DMS153 treated with DMSO at 0.1 percent for 48 hours (cell line): ENCODE measurements around the gene C16orf46.

Experiments used
- DNase-seq: peaks from one replicate; lab custom pipeline; 2025; ENCODE audit not compliant: unreplicated experiment; lab: John Stamatoyannopoulos, UW

The C16orf46 gene

DNA sequence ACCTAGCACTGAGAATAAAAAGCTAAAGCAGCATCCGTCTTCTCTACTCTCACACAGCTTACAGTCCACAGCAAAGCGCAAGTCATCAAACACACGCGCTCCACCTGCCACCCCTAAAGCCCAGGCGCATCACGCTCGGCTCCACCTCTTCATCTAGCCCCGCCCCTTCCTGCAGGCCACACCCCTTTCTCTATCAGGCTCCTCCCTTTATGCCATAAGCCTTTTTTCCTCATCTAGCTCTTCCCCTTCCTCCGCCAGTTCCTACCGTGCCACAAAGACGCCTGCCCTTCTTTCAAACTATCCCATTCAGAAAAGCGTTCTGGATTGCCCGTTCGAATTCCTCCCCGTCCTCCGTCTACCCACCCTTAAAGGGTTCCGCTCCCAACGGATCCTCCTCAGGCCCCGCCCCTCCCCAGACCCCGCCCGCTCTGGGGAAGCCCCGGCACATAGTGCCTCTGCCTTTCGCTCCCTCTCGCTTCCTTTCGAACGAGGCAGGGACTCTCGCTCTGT, 417 bp downstream of the C16orf46 start:
- peak; percentile 90 for DNase-seq

DNA sequence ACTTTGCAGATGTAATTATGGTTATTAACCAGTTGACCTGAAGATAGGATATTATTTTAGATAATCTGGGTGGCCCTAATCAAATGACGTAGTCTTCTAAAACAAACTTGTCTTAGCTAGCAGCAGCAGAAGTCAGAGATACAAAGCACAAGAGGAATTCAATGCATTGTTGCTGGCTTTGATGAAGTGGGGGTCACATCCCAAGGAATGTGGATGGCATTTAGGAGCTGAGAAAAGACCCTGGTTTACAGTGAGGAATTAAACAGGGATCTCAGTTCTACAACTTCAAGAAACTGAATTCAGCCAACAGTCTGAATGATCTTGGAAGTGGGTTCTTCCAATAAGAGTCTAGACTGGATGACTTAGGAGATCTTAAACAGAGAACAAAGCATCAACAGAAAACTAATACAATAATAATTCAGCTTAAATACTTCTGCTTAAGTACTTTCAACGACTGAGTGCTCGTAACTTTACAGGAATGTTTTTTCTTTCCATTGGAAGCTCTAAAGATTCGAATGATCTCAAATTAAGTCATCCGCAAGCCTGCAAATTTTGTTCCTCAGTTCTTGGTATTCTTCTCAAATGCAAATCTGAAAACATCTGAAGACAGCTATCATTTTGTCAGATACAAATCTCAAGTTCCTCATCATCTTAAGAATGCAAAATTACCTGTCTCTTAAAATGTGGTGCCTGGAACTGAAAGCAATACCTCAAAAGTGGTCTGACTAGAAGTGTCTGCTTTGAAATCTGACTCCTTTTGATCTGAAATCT, 3.3 kb downstream of the C16orf46 start:
- no peak for DNase-seq

DNA sequence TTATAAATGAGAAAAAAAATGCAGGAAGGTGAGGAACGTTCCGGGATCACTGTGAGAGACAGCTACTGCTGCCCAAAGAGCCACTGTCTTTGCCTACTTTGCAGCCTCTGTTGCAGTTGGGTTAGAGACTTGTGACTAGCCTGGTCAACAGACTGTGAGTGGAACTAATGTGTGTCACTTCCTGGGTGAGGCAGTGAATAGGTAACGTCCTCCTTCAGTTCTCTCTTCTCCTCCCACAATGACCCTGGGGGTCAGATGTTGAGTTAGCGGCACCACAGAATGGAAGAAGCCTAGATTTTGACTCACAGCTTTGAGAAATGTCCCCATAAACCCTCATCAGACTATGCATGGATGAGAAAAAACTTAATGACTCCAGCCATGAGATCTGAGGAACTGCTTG, 5.2 kb downstream of the C16orf46 start:
- no peak for DNase-seq

DNA sequence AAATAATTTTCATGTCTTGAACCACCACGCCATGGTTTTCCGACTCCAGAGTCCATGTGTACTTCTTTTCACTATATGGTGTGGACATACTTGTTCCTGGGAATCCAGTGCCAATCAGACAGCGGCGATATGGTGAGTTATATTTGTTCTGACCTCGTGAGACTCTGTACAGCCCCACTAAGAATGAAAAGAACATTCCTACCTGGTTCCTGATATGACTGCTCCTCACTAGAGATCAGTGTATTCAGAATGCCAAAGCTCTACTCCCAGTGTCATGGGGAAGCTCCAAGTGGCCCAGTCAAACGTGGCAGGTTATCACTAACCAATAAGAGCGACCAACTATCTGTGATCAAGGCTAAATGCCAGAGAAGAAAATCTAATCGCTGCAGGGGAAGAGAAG, 6.1 kb downstream of the C16orf46 start:
- no peak for DNase-seq

DNA sequence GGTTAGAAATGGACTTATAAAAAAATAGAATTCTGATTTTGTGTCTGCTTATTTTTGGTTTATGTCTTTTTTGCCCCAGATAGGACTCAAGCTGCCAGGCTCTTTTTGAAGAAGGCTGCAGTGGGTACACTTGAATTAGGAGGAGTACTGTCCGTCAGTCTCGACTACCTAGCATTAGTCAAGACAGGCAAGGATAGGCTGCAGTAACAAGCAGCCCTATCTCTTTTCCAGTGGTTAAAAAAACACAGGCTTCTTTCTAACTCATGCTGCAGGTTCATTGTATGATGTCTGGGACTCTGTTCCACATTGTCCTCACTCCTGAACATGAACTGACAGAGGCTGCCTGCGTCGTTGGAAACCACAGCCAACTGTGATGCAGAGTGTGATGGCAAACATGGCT, 8.0 kb downstream of the C16orf46 start:
- DNase-seq: no peak

DNA sequence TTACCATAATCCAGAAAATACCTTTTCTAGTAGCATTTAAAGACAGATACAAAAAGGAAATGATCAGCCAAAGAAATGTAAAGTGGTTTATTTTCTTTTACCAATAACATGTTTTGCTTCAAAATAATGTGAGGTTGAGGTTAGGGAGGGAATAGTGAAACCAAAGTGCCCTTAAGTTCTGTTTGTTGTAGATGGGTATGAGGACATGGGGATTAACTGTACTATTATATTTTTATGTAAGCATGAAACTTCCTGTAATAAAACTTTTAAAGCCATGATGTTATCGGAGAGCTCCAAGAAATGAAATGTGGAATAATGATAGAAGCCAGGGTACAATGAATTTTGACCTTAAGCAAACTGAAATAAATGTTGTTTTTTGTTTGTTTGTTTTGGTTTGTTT, 9.9 kb downstream of the C16orf46 start:
- DNase-seq: no peak

DNA sequence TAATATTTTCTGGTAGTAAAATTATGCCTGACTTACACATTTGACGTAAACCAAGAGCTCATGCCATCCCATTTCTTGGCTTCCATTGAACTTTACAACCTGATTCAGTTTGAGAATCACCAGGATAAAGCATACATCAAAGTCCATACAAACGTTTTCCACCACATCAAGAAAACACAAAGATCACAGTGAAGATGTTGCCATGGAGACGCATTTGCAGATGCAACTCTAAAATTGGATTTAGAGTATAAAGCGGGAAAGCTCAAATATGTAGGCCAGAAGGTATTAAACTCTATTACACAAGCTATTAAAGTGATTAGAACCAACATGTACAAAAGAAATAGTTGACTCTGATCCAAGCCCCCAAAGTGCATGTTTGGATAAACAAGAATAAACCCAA, 10.4 kb downstream of the C16orf46 start:
- no peak for DNase-seq

DNA sequence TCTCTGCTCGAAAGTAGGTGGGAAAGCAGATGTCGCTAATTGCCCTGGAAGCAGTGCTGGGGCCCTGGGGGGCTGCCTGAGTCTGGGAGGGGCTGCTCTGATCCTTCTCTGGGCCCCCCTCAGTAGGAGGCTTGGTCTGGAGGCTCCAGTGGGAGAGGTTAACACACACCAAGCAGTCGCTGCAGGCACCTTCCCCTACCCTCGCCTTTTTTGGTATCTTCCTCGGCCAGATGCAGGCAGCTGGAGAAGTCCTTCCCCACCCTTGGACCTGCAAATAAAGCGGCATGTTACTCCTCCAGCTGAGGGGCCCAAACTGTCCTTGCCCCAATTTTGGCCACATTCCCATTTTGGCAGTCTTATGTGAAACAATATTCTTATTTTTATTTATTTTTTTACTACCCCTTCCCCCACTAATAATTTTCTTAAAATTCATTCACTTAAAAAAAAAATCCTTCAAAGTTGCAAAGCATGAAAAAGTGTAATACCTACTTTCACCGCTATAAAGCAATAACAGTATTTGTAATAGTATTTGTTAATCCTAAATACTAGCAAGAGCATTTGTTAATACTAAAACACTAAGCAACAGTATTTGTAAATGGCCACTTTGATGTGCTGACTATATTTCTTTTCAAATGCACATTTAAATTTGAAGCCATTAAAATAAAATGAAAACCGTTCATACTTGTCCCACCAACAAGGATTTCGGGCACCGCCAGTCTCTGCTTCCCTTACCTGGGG, 15.0 kb downstream of the C16orf46 start:
- DNase-seq: no peak

DNA sequence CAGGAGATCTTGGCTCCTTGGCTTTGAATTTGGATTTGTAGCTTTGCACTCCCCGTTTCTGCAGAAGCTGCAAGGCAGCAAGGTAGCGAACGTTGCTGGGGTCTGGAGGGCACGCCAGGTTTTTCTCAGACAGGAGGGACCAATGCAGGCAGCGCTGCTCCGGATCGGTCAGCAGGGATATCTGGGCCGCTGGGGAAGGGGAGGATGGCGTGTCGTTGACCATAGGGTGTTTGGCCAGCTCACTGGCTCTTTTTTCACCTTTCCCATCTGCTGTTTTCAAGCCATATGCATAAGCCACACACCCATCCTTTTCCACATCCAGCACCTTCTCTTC, 15.8 kb downstream of the C16orf46 start:
- no peak for DNase-seq

DNA sequence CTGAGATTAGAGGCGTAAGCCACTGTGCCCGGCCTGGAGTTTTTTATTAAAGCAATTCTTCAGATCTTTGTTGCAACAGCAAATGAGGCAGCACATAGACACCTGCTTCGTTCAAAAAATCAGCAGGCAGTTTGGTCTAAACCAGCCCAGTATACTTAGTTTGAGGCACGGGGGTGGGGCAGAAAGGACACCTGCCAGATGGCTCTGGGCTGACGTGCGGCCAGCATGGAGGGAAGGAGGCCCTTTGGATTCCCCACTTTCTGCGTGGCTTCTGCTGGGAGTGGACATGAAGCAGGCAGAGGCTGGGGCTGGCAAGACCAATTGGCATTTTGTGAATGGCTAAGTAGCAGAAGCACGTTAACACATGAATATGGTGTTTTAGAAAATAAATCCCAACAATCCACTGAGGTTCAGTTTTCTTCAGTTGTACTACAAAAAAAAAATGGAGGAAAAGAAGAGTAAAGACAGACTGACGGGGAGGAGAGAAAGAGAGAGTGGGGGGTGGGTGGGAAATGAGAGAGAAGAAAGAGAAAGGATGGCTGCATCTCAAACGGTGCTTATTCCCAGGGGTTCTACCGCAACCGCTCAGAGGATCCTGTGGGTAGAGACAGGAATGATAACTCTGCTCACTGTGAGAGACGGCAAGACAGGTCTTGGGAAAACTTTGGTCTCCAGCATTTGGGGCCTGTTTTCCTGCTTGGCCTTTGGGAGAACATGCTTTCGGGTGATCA, 16.3 kb downstream of the C16orf46 start:
- no peak for DNase-seq

DNA sequence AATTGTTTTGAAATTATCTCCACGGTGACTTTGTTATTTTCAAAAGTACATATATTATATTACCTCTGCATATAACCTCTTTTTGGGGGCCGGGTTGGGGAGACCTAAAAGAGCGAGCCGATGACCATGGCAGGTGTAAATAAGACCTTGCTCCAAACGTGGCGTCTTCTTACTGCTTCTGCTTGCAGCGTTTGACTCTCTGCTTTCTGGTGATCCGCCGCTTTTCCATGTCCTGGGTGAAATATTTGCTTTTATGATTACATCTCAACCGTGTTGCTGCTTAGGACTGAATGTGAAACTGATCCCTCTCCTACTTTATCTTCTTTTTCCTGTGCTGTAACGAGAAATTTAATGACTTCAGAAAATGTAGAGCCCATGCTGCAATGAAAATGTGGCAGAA, 23.3 kb downstream of the C16orf46 start:
- no peak for DNase-seq

DNA sequence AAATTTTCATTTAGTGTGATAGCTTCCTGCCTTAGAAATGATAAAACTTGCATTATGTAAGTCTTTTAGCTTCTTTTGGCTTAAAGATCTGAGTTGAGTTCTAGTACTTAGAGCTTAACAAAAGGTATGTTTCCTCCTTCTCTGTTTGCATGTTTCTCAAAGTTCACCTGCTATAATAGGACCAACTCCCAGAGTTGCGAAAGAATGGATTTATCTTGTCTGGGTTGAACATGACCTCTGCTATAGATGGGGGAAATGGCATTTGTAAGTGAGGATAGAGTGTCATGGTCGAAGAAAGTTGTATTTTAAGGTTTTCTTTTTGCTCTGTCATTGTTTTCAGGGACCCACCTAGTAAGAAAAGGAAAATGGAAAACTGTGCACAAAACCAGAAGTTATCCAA, 34.2 kb downstream of the C16orf46 start:
- DNase-seq: no peak

DNA sequence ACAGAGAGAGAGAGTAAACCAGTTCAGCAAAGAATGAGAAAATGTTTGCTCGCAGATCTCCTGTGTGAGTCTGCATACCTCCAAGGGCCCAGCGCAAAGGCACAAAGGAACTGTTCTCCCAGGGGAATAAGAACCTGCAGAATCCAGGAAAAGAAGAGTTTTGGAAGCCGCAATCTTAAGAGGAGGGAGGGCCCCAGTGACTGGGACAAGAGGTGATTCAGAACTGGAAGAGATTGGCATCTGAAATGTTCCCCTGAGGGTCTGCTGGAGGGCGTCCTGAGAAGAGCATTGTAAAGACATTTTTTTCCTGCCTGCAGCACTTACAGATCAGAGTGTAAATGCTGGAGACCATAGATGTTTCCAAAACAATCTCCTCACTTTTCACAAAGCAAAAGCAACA, 35.3 kb downstream of the C16orf46 start:
- DNase-seq: no peak

DNA sequence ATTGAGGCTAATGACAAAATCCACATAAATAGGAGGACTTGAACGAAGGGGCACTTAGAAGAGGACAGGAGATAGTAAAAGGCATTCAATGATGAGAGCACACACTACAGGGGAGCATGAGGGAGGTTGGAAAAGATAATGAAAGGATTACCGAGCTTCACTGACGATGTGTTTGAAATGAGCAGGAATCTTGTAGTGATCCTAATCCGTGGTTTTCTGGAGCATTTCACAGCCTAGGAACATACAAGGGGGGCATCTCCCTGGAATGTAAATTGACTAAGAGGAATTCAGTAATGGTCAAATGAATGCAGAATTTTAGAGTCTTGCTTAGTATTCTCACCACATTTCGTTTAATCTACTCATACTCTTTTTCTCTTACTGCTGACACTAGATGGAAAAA, 36.2 kb downstream of the C16orf46 start:
- DNase-seq: no peak

DNA sequence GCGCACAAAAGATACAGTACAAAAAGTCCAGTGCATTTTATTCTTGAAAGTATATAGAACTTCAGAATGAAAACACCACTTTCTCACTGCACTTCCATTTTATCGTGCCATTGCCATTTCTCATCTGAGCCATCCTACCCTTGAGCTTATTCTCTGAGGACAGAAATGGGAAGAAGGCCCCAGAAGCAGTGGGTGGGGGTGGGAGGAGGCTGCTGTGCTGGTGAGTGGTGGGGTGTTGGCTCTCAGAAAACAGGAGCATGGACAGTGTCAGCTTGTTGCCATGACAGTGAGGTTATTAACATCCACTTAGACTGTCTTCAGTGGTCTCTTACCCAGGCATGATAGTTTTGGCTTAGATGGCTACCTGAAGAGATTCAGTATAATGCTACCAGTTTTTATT, 36.9 kb downstream of the C16orf46 start:
- DNase-seq: no peak

DNA sequence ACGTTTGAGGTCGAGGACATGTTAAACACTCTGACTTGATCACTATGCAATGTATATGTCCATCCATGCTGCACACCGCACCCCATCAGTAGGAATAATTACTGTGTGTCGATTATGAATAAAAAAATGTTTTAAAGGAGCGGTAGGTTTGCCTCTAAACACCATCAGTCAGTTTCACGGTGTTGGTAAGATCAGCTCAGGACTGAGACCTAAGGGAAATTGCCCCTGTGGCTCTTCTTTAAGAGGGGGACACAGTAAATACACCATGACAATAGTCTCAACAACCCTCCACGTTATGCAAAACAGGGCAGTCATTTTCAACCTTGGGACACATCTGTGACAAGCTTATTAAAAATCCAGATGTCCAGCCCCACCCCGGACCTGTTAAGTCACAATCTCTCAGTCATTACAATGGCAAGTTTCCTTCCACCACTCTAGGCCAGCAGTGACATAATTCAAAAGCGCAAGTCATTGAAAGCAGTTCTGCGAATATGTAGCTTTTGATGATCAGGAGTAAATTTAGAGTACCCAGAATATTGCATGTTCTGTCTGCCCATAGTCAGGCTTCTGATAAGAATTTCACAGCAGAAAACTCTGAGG, 40.2 kb downstream of the C16orf46 start:
- DNase-seq: no peak

DNA sequence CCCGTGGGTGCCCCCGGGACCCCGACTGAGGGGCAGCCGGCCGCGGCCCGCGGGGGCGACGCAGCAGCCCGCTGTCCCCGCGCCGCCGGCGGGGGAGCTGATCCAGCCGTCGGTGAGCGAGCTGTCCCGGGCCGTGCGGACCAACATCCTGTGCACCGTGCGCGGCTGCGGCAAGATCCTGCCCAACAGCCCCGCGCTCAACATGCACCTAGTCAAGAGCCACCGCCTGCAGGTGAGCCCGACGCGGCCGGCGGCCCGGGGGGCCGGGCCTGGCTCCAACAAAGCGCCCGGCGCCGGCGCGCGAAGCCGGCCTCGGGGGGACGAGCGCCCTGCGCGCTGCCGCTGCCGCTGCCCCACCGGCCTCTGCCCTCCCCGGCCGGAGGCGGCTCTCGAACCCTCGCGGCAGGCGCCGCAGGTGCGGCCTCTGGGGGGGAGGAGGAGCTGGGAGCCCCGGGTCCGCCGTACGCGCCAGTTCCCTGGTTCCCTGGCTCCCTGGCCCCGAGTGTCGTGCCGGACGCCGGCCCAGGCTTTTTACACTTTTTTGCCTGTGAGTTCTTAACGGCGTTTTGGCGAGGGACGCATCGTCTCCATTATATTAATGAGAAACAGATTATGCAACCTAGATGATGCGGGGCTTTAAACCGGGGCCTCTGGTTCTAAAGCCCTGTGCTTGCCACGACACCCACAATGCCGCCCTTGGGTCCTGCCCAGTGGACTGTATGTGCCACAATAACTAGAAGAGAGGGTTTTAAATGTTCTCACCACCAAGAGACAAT, 40.9 kb downstream of the C16orf46 start:
- no peak for DNase-seq

DNA sequence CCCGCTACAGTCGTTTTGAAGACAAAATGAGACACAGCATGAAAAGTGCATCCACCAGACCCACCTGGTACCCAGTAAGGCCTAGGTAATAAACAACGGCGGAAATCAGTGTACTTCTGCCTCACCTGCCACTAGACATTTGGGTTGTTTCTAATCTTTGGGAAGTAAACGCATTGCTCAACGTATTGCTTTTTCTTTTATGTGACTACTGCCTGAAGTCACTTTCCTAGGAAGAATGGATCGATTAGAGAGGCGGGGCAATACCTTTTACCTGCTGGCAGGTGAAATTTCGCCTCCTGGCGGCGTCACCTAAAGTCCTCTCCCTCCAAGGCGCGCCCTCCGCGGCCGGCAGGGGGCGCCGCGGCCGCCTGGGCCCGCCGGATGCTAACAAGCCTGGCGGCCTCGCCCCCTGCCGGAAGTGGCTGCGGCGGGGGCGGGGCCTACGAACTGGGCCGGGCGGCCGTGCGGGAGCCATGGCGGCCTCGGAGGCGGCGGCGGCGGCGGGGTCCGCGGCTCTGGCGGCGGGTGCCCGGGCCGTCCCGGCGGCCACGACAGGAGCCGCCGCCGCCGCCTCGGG, 41.6 kb downstream of the C16orf46 start, which contains the start of gene ATMIN:
TSS of gene ATMIN (plus strand) at position 445 of the 577 bp plus-strand sequence. CDS start at position 474, 29 bp downstream.
- peak; percentile 88 for DNase-seq

DNA sequence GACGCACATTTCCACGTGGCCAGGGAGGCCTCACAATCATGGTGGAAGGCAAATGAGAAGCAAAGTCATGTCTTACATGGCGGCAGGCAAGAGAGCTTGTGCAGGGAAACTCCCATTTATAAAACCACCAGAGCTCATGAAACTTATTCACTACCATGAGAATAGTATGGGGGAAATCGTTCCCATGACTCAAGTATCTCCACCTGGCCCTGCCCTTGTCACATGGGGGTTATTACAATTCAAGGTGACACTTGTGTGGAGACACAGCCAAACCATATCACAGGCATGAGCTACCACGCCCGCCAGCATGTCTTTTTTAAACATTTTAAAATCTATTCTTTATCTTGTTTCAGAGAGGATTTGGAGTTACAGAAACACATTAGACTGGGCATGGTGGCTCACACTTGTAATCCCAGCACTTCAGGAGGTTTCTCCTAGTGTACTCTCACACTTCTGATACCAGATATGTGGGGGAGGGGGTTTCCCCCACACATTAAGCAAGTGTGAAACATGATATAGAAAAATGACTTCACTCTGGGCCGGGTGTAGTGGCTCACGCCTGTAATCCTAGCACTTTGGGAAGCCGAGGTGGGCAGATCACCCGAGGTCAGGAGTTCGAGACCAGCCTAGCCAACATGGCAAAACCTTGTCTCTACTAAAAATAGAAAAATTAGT, 47.0 kb downstream of the C16orf46 start:
- no peak for DNase-seq

DNA sequence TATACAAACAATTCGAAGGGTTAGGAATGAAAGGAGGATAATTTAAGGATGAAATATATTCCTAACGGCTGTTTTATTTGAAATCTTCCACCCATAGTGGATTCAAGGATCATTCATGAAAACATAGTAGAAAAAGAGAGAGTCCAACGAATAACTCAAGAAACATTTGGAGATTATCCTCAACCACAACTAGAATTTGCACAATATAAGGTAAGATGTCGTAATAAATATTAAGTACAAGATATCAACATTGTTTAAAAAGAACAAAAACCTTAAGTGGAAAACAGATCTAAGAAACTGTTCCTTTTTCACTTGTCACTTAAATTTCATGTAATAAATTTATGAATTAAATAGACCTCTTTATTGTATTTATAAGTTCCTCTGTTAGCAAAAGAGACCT, 50.6 kb downstream of the C16orf46 start:
- DNase-seq: no peak
